Activated CD4-positive, CD25-positive, alpha-beta regulatory T cell treated with anti-CD3 and anti-CD28 coated beads, Interleukin-2, amount 50 U/mL, for 72 hours (primary cell): ENCODE measurements around the gene ST6GALNAC5.
"Not testable (repeated sequence)": the region's sequence is repeated elsewhere in the genome, so short reads cannot be mapped to it uniquely, and the experiment has no call there.

ENCODE experiments used
- DNase-seq: peaks from one replicate; pipeline ENCODE4 v3.0.0; 2021

The ST6GALNAC5 gene

DNA sequence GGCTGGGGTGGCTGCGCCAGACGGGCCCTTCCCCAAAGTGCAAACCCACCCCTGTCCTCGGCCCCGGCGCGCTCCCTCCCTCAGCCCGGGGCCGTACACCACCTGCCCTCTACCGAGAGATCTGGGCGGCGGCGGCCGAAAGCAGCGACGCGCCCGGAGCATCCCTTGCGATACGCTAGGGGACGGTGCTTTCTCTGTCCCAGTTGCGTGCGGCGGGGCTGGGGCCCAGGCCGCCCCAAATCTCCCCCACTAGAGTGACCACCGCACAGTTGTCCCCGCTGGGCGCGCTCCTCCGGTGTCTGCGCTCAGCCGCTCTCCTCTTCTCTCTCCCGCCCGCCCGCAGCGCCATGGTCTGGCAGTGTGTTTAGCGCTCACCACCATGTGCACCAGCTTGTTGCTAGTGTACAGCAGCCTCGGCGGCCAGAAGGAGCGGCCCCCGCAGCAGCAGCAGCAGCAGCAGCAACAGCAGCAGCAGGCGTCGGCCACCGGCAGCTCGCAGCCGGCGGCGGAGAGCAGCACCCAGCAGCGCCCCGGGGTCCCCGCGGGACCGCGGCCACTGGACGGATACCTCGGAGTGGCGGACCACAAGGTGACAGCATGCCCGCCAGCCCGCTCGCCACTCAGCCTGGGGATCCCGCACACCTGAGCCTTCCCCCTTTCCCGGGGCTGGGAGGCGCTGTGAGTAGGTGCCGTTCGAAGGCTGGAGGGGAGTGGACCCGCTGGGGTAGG is 1.0 kb downstream of the ST6GALNAC5 start:
- DNase-seq = no peak

DNA sequence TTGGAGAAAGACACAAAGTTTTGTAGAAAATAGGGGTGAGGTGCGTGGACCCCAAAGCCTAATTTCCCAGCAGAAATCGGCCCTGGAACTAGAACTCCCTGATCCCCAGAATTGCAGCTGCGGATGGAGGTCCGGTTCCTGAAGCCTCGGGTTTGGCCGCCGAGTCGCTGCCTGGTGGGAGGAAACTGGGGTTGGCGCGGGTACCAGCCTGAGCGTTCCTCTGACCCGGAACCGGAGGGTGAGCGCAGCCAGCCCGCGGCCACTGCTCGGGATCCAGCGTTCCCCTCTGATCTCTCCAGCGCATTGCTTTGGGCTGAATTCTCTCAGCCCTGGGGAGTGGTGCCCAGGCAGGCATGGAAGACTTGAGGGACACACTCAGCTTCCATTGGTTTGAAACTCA is 1.6 kb downstream of the ST6GALNAC5 start:
- no peak for DNase-seq

- DNase-seq = no peak
These were observed 2.8 kb downstream of the ST6GALNAC5 start for GRCh38 chr1:76870037-76870436.

- DNase-seq = no peak
These were observed 4.2 kb downstream of the ST6GALNAC5 start for GRCh38 chr1:76871355-76871974.

DNA sequence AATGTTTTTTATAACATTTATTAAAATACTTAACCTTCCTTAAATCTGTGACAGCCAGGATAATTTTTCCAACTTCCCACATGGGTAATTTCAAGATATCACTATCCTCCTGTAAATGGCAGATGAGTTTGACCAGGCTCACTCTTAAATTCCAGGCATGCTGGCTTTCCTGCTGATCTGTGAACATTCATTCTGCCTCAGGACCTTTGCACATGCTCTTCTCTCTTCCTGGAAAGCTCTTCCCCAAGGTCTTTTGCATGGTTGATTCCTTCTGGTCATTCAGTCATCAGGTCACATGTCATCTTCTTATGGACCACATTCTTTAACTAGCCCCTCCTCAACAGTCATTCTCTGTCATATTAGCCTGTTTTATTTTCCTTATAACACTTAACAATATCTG is 5.7 kb downstream of the ST6GALNAC5 start:
- DNase-seq = no peak

GRCh38 chr1:76876655-76877395 is 9.5 kb downstream of the ST6GALNAC5 start:
- no peak for DNase-seq

GRCh38 chr1:76879014-76879413 is 11.7 kb downstream of the ST6GALNAC5 start:
- DNase-seq = not testable (repeated sequence)

DNA sequence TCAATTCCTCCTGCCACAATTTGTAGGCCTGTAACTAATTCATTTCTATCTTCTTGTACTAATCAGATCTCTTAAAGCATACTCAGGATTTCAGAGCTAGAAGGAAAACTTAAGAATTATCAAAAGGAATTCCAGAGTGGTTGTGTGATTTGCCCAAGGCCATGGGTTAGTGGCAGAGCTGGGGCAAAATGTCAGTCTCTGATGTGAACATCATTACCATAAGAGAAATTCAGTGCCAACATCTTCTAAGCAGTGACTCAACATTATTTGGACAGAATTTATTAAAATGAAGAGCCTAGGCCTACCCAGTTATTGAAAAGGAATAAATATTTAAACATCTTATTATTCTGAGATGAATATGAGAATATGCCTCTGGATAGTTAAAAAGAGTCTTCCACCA is 14.5 kb downstream of the ST6GALNAC5 start:
- no peak for DNase-seq

DNA sequence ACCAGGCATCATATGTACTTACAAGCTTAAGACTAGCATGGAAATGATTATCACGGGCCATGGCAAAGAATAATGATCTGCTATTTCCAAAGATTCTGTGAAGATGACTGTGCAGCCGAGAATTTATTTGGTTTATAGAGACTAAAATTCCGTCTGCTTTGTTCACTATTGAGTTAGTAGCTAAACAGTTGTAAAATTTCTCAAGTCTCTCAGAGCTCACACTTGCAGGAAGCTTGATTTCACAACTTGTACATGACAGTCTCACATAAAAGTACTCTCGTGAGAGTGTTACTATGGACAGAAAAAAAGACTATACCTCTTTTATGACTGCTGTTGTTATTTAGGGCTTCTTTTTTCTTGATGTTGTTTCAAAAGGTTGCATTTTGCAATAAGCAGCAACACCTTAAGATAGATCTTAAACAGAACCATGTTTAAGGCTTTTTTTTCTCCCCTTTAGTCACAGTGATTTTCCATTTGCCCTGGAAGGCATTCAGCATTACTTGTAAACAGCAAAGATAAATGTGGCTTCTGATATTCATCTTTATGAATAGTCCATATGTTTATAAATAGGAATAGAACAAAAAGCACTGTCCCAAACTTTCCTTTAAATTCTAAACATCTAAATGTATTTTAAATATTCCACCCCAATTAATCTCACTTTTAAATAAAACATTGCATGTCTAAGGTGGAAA is 24.8 kb downstream of the ST6GALNAC5 start:
- no peak for DNase-seq

DNA sequence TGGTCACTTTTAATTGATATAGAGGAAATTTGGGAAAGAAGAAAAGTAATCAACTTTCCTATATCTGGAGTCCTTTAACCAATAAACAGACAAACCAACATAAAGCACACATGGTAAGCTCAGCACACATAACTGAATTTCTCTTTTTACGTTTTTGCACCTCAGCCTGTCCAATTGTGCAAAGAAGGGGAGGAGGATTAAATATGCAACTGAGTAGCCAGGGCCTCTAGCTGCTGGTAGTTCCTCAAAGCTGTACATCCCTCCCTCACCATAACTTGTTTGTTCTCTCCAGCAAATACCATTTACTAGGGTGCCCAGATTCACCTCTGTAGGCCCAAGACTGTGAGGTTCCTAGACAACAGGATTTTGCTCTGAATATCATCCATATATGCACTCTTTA is 25.4 kb downstream of the ST6GALNAC5 start:
- no peak for DNase-seq

- DNase-seq = no peak
These were observed 34.0 kb downstream of the ST6GALNAC5 start for GRCh38 chr1:76901158-76901767.

DNA sequence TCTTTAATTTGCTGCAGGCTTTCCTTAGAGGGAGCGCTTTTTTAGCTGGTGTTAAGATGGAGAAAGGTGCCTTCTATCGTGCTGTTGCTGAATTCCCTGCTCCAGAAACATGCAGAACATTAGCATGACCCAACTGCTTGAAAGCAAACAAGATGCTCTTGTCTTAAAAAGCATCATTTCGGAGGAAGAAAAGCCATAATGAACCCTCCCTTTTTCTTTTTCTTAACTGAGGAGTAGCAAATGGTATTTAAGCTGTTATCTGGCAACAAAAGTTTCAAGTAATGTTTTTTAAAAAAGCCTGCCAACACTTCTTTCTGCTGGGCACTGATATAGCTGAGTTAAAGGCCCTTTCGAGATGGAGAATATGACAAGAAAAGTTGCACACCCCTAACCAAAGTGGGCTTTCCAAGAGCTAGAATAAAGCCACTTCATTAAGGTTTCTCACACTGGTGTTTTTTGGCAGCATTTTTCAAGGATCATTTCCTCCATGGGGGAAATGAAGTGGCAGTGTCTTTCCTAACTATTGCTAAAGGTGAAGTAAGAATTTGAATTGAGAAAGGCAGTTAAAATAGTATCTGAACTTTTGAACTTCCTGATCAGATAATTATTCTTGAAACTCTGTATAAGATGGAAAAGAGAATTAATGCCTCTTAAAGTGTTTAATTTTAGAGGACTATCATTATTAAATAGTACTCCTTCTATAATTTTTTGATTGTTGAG is 38.8 kb downstream of the ST6GALNAC5 start:
- DNase-seq = no peak

DNA sequence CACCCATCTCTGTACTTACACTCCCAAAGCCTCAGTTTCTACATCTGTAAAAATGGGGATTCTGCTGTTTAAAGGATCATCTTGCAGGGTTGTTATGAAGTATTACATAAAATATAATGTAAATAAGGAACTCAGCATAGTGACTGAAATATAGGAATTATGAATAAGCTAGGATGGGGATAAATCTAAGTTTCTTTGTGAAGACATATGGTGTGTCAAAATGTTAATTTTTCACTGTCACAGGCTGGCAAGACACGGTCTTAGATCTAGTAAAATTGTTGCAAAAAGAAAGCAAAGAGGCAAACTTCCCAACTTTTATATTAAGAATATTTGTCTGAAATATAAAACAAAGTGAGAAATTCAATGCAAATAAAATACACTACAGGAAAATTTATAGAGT is 42.0 kb downstream of the ST6GALNAC5 start:
- no peak for DNase-seq

DNA sequence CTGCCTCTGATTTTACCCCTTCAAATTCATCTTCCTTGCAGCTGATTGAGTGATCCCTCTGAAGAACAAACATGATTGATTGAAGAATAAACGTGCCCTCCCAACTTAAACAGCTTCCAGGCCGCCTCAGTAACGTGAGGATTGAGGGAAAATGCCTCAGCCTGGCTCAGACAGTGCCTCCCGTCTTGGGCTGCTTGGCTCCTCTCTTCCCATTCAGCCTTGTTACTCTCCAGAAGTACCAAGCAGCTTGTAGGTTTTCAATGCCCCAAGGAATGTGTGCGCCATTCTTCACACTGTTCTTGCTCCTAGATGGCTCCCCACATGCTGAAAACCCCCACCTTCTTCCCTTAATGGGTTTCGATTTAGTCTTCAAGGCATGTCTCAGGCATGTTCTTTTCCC is 51.8 kb downstream of the ST6GALNAC5 start:
- no peak for DNase-seq

GRCh38 chr1:76921590-76921989 is 54.3 kb downstream of the ST6GALNAC5 start:
- DNase-seq = no peak

GRCh38 chr1:76925825-76926224 is 58.5 kb downstream of the ST6GALNAC5 start:
- no peak for DNase-seq

DNA sequence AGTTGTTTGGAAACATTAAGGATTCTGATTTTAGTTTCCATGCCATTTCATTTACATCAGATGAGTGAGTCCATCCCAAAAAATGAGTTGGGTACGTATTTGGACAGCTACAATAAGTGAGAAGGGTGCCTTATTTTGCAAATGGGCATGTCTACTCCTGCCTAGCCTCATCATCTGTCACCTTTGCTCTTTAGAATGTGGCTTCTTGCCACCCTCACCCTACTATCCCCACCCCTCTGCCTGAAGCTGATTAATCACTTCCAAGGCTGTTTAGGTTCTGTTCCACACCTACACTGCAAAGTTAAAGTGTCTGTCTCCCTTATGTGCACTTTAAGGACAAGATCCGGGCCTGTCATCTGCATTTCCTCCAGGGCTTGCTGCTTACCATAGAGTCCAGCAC is 61.2 kb downstream of the ST6GALNAC5 start:
- no peak for DNase-seq

- no peak for DNase-seq
These were observed 61.9 kb downstream of the ST6GALNAC5 start for GRCh38 chr1:76929136-76929535.

DNA sequence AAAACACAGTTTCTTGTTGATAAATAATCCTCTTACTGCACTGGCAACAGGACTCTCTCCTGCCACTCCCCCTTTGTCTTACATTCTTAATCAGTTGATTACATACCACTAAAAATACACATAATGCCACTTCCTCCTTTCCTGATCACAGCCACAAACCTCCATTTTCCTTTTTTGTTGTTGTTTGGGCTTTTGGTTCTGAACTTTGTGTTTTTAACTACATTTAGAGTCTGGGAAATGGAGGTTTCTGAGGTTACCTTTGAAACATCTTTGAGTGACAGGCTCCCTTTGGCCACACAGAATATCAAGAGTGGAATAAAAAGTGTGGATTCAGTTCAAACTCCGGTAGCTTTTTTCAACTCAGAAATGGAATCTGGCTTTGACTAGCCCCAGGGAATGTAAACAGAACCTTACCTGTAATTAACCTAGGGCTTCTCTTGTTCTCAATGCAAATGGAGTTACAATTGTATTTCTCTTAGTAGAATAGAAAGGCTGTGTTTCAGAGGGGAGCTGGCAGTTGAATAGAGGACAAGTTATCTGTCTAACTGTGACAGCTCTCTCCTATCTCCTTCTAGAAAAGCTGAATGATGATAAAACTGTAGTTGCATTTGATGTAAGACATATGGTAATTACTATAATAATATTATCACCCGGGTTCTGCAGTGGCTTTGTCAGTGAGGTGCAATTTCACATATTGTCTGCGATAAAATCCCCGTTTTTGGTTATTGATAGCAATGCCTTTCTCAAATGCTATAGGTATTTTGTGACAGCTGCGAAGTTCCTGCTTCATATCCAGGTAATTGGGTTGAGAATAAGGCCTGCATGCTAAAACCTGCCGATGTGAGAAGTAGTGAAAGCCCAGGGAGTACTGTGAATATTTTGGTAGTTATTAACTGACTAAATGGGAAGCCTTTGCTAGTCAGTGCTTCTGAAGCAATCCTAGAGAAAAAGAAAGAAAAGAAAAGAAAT is 66.9 kb downstream of the ST6GALNAC5 start:
- DNase-seq = no peak

GRCh38 chr1:76938304-76938703 is 71.0 kb downstream of the ST6GALNAC5 start:
- DNase-seq = no peak
